ENCODE measurements around the gene ANAPC13. TPM values are rescaled to one million over a fixed set of nuclear protein-coding genes. Genes with fewer than 3 reads are reported as not detected.
A peak's percentile ranks its signal among the peaks of the same experiment; 100 is the strongest.

ANAPC13 gene
- total and polyA plus RNA-seq, 2 of the 4 experiments (the other 2 are of a cell fraction), result 43.4 to 62.9 TPM

DNA sequence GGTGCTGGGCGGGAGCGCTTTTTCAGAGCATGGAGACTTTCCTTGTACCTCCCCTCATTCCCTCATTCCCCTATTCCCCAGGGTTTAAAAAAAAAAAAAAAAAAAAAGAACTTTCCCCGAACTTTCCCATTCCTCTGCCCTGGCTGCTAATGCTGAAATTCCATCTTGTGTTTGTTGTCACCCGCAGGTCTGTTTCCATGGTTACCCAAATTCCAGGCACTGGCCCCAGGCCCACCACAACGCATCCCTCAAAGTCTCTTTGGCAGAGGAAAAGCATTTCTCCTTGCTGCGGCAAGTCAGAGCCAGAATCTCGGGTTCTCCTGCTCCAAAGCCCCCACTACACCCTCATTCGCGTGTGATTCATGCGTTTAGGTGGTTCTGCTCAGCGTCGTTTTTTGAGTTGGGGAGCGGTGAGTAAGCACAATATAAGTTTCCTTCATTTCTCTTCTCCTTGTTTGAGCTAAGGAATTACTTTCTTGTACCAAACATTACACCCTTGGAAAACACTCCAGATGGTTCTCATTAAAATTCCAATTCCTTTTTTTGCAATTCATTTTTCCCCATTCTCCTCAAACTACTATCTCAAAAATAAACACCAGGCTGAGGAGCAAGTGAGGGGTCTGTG lies 21.6 kb downstream of the ANAPC13 start (continued):
- TF ChIP-seq BHLHE40 (IDR thresholded peaks at IDR 0.05; ENCODE audit: low read depth, low read length) (peak; percentile 39; the same call in 1 of the 2 replicates), RAD21 (IDR thresholded peaks at IDR 0.05; ENCODE audit: low read length) (peak; percentile 34)

DNA sequence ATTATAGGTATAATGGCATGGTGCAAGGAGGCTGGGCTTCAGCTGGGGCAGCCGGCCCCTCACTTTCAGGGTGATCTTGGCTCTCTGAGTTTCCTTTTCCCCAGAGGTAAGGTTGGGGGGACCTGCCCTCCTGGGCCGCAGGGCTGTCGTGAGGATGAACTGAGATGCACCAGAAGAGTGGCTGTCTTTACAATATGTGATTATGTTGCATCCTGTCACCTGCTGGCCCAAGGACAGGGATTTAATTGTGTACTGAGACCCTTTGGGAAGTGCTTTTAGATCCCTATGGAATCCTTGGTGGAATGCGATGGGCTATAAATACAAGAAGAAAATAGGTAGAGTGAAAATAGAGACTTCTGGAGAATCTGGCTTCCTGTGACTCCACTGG lies 22.1 kb downstream of the ANAPC13 start:
- H3K9me1 ChIP-seq (ENCODE audit: insufficient read depth, low read length), result peaks cover 34% of the 10 kb centered on the region
- peak overlapping the region; percentile 92 for H3K23ac ChIP-seq (ENCODE audit: low read depth, low read length)
- peak overlapping the region; percentile 96 for H2BK20ac ChIP-seq (ENCODE audit: low read depth, low read length)
- DNase-seq (no peak), ATAC-seq (ENCODE audit: low read depth) (no peak)
- peak overlapping the region; percentile 84 for H3K18ac ChIP-seq (ENCODE audit: low read depth, low read length)
- peak overlapping the region; percentile 94 for H2AK9ac ChIP-seq (replicated peaks; ENCODE audit: low read depth, low read length, poor library complexity)
- peak overlapping the region; percentile 58 for H3K9ac ChIP-seq (ENCODE audit: low read depth, low read length)
- peak overlapping the region; percentile 79 for H2BK15ac ChIP-seq (ENCODE audit: low read depth, low read length)
- H4K5ac ChIP-seq (ENCODE audit: low read depth, low read length), result peak overlapping the region; percentile 73
- in situ Hi-C loops (cut with MboI; ENCODE audit: low sequenced_read_pairs), result loop anchor here (5.0 kb wide), 1 partner anchor 36 kb away; no protein-coding TSS in a partner anchor
- intact Hi-C loops (cut with micrococcal nuclease), result loop anchor here (1.0 kb wide), 2 partner anchors 36 to 89 kb away; partner anchors contain the start of gene AMOTL2
- peak overlapping the region; percentile 95 for H2BK5ac ChIP-seq (ENCODE audit: low read depth, low read length, poor library complexity, severe bottlenecking)
- H3K4me3 ChIP-seq (ENCODE audit: insufficient read depth, low read depth, low read length), result no peak overlapping the region
- dilution Hi-C loops (cut with HindIII; ENCODE audit: low sequenced_read_pairs, unreplicated experiment), result no loop called here
- H4K91ac ChIP-seq (ENCODE audit: insufficient read depth, low read depth, low read length), result peak overlapping the region; percentile 91
- POLR2A ChIA-PET (ENCODE audit: unreplicated experiment), result no interaction called here
- WGBS, 2 experiments (ENCODE audit: extremely low coverage in 2 of 2, insufficient read length in 1 of 2), result no CpG with 5 or more reads among the region's 4 CpGs
- H4K8ac ChIP-seq (ENCODE audit: low read depth in 2 of 2, low read length in 2 of 2), result peak overlapping the region; percentile 82 to 89
- peak overlapping the region; percentile 73 for H2AFZ ChIP-seq (replicated peaks; ENCODE audit: low read length, poor library complexity)
- BruUV-seq (replicated peaks), result no TSS peak
- CTCF ChIA-PET, result interaction anchor here (1.2 kb wide), 1 partner anchor 11 kb away, joined by 4 read pairs; no protein-coding TSS in a partner anchor
- peak overlapping the region; percentile 98 for H3K4ac ChIP-seq (ENCODE audit: low read depth, low read length)
- peak overlapping the region; percentile 96 for H2AK5ac ChIP-seq (ENCODE audit: low read depth, low read length)
- H2BK120ac ChIP-seq (ENCODE audit: low read depth, low read length), result peak overlapping the region; percentile 96
- peak overlapping the region; percentile 91 for H3K56ac ChIP-seq (ENCODE audit: extremely low read depth, insufficient read depth, low read length)
- H3K4me1 ChIP-seq (ENCODE audit: control insufficient read depth, insufficient read depth, low read length), result peaks cover 39% of the 10 kb centered on the region
- peak overlapping the region; percentile 23 for H3K14ac ChIP-seq (replicated peaks; ENCODE audit: low read depth, low read length)
- no peaks in the 10 kb centered on the region for H3K9me3 ChIP-seq (ENCODE audit: control insufficient read depth, insufficient read depth, low read length)
- H3K79me1 ChIP-seq (ENCODE audit: low read depth in 1 of 2, low read length in 2 of 2), result peaks cover 2 to 36% of the 10 kb centered on the region in 2 experiments; a peak in 3 of 4 replicates
- H3K4me2 ChIP-seq (ENCODE audit: low read depth, low read length), result peak overlapping the region; percentile 13
- no peaks in the 10 kb centered on the region for H3K36me3 ChIP-seq (ENCODE audit: control insufficient read depth, insufficient read depth, low read length)
- H3K27ac ChIP-seq (ENCODE audit: insufficient read depth, low read length), result peak overlapping the region; percentile 66
- no peaks in the 10 kb centered on the region for H3K27me3 ChIP-seq (ENCODE audit: control insufficient read depth, insufficient read depth, low read length)
- no peak for TF ChIP-seq MXI1 (IDR thresholded peaks at IDR 0.05; ENCODE audit: borderline replicate concordance, low read depth, low read length)
- TF ChIP-seq, protein P1, sequence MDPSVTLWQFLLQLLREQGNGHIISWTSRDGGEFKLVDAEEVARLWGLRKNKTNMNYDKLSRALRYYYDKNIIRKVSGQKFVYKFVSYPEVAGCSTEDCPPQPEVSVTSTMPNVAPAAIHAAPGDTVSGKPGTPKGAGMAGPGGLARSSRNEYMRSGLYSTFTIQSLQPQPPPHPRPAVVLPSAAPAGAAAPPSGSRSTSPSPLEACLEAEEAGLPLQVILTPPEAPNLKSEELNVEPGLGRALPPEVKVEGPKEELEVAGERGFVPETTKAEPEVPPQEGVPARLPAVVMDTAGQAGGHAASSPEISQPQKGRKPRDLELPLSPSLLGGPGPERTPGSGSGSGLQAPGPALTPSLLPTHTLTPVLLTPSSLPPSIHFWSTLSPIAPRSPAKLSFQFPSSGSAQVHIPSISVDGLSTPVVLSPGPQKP (IDR thresholded peaks at IDR 0.05; ENCODE audit: borderline replicate concordance, low read depth, low read length), result no peak
- TF ChIP-seq NFE2L2 (IDR thresholded peaks at IDR 0.05; ENCODE audit: low read depth, low read length), result no peak
- TF ChIP-seq, protein P2, sequence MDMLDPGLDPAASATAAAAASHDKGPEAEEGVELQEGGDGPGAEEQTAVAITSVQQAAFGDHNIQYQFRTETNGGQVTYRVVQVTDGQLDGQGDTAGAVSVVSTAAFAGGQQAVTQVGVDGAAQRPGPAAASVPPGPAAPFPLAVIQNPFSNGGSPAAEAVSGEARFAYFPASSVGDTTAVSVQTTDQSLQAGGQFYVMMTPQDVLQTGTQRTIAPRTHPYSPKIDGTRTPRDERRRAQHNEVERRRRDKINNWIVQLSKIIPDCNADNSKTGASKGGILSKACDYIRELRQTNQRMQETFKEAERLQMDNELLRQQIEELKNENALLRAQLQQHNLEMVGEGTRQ (IDR thresholded peaks at IDR 0.05; ENCODE audit: low read depth, low read length), result no peak
- TF ChIP-seq POLR2A (IDR thresholded peaks at IDR 0.05; ENCODE audit: low read depth, low read length), result peak; percentile 41
- TF ChIP-seq BHLHE40 (IDR thresholded peaks at IDR 0.05; ENCODE audit: low read depth, low read length), result no peak
- no peaks in the 10 kb centered on the region for H4K20me1 ChIP-seq (ENCODE audit: insufficient read depth, low read length)

Measured in IMR-90 (cell line).